ENCODE measurements around the gene EIF4B.

Gene EIF4B

GRCh38 chr12:53054112-53054878 is 48.0 kb downstream of the EIF4B start:
- H3K4me1 ChIP-seq (ENCODE audit: insufficient read depth, low read length), result no peaks in the 10 kb centered on the region
- no peaks in the 10 kb centered on the region for H3K36me3 ChIP-seq (ENCODE audit: insufficient read depth, low read length)
- H3K9ac ChIP-seq (ENCODE audit: low read depth, low read length), result no peak overlapping the region
- no peak overlapping the region for H3K27ac ChIP-seq (ENCODE audit: low read length)
- no peaks in the 10 kb centered on the region for H3K9me3 ChIP-seq (ENCODE audit: insufficient read depth, low read length, severe bottlenecking)
- TF ChIP-seq EZH2 (IDR thresholded peaks at IDR 0.05; ENCODE audit: borderline replicate concordance, low read depth, low read length, severe bottlenecking), result no peak
- TF ChIP-seq, protein P1, sequence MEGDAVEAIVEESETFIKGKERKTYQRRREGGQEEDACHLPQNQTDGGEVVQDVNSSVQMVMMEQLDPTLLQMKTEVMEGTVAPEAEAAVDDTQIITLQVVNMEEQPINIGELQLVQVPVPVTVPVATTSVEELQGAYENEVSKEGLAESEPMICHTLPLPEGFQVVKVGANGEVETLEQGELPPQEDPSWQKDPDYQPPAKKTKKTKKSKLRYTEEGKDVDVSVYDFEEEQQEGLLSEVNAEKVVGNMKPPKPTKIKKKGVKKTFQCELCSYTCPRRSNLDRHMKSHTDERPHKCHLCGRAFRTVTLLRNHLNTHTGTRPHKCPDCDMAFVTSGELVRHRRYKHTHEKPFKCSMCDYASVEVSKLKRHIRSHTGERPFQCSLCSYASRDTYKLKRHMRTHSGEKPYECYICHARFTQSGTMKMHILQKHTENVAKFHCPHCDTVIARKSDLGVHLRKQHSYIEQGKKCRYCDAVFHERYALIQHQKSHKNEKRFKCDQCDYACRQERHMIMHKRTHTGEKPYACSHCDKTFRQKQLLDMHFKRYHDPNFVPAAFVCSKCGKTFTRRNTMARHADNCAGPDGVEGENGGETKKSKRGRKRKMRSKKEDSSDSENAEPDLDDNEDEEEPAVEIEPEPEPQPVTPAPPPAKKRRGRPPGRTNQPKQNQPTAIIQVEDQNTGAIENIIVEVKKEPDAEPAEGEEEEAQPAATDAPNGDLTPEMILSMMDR (IDR thresholded peaks at IDR 0.05; ENCODE audit: borderline replicate concordance, extremely low read depth, low read length, poor library complexity, severe bottlenecking), result no peak
- no peak overlapping the region for H3K4me2 ChIP-seq (ENCODE audit: insufficient read depth, low read length)
- ATAC-seq (ENCODE audit: insufficient read depth, low read depth), result 0 out of 3 replicates have a peak, but pooled peaks have one; percentile 26
- H4K20me1 ChIP-seq (ENCODE audit: insufficient read depth, low read length), result no peaks in the 10 kb centered on the region
- H3K27me3 ChIP-seq (ENCODE audit: insufficient read depth, low read length, poor library complexity), result no peaks in the 10 kb centered on the region
- H3K4me3 ChIP-seq (ENCODE audit: low read depth in 1 of 2, low read length in 2 of 2), result no peak overlapping the region
- H2AFZ ChIP-seq (ENCODE audit: low read depth, low read length), result no peak overlapping the region
- DNase-seq, result no peak
- no peaks in the 10 kb centered on the region for H3K79me2 ChIP-seq (ENCODE audit: insufficient read depth, low read length)

- H3K9me3 ChIP-seq (ENCODE audit: insufficient read depth, low read length, severe bottlenecking), result no peaks in the 10 kb centered on the region
- no peak overlapping the region for H3K4me3 ChIP-seq (ENCODE audit: low read depth in 1 of 2, low read length in 2 of 2)
- no peaks in the 10 kb centered on the region for H3K36me3 ChIP-seq (ENCODE audit: insufficient read depth, low read length)
- no peak overlapping the region for H3K27ac ChIP-seq (ENCODE audit: low read length)
- TF ChIP-seq EZH2 (IDR thresholded peaks at IDR 0.05; ENCODE audit: borderline replicate concordance, low read depth, low read length, severe bottlenecking), result no peak
- TF ChIP-seq, protein P1 (IDR thresholded peaks at IDR 0.05; ENCODE audit: borderline replicate concordance, extremely low read depth, low read length, poor library complexity, severe bottlenecking), result no peak
- no peak overlapping the region for H3K4me2 ChIP-seq (ENCODE audit: insufficient read depth, low read length)
- no peaks in the 10 kb centered on the region for H3K4me1 ChIP-seq (ENCODE audit: insufficient read depth, low read length)
- H3K27me3 ChIP-seq (ENCODE audit: insufficient read depth, low read length, poor library complexity), result no peaks in the 10 kb centered on the region
- H3K9ac ChIP-seq (ENCODE audit: low read depth, low read length), result no peak overlapping the region
- DNase-seq (no peak), ATAC-seq (ENCODE audit: insufficient read depth, low read depth) (no peak)
- no peak overlapping the region for H2AFZ ChIP-seq (ENCODE audit: low read depth, low read length)
- no peaks in the 10 kb centered on the region for H3K79me2 ChIP-seq (ENCODE audit: insufficient read depth, low read length)
- no peaks in the 10 kb centered on the region for H4K20me1 ChIP-seq (ENCODE audit: insufficient read depth, low read length)
These were observed 49.4 kb downstream of the EIF4B start for GRCh38 chr12:53055471-53056266.

GRCh38 chr12:53056296-53056695 is 50.0 kb downstream of the EIF4B start:
- Histone ChIP-seq H3K27ac (ENCODE audit: low read length) (no peak overlapping the region), H3K9me3 (ENCODE audit: insufficient read depth, low read length, severe bottlenecking) (no peaks in the 10 kb centered on the region), H2AFZ (ENCODE audit: low read depth, low read length) (no peak overlapping the region), H3K27me3 (ENCODE audit: insufficient read depth, low read length, poor library complexity) (no peaks in the 10 kb centered on the region), H3K4me2 (ENCODE audit: insufficient read depth, low read length) (no peak overlapping the region), H3K36me3 (ENCODE audit: insufficient read depth, low read length) (no peaks in the 10 kb centered on the region), H3K79me2 (ENCODE audit: insufficient read depth, low read length) (no peaks in the 10 kb centered on the region), H4K20me1 (ENCODE audit: insufficient read depth, low read length) (no peaks in the 10 kb centered on the region), H3K4me1 (ENCODE audit: insufficient read depth, low read length) (no peaks in the 10 kb centered on the region), H3K4me3 (ENCODE audit: low read depth in 1 of 2, low read length in 2 of 2) (no peak overlapping the region), H3K9ac (ENCODE audit: low read depth, low read length) (no peak overlapping the region)
- TF ChIP-seq EZH2 (IDR thresholded peaks at IDR 0.05; ENCODE audit: borderline replicate concordance, low read depth, low read length, severe bottlenecking), result no peak
- TF ChIP-seq, protein P1 (IDR thresholded peaks at IDR 0.05; ENCODE audit: borderline replicate concordance, extremely low read depth, low read length, poor library complexity, severe bottlenecking), result no peak
- ATAC-seq (ENCODE audit: insufficient read depth, low read depth) (no peak), DNase-seq (no peak)
